CMK (cell line): Measurements from ENCODE around the gene AIRE.
"Not testable (repeated sequence)": the region's sequence is repeated elsewhere in the genome, so short reads cannot be mapped to it uniquely, and the experiment has no call there.

Experiments used
- DNase-seq: peaks from one replicate; pipeline ENCODE4 v3.0.0-alpha.2; 2010; ENCODE audit warnings: low read depth

The AIRE gene

GRCh38 chr21:44291936-44292811, 6.5 kb downstream of the AIRE start:
- DNase-seq: no peak

- no peak for DNase-seq
These were observed 7.1 kb downstream of the AIRE start for GRCh38 chr21:44292812-44293195.

GRCh38 chr21:44293551-44294231, 8.0 kb downstream of the AIRE start:
- DNase-seq: no peak

GRCh38 chr21:44294391-44295162, 8.9 kb downstream of the AIRE start:
- DNase-seq: no peak

GRCh38 chr21:44295163-44295573, 9.5 kb downstream of the AIRE start:
- no peak for DNase-seq

GRCh38 chr21:44295646-44296045, 10.0 kb downstream of the AIRE start:
- DNase-seq: no peak

GRCh38 chr21:44296103-44296519, 10.4 kb downstream of the AIRE start:
- no peak for DNase-seq

- no peak for DNase-seq
These were observed 11.2 kb downstream of the AIRE start for GRCh38 chr21:44296916-44297315.

GRCh38 chr21:44297525-44298290, 12.0 kb downstream of the AIRE start:
- peak; percentile 86 for DNase-seq

- DNase-seq: no peak
These were observed 12.6 kb downstream of the AIRE start for GRCh38 chr21:44298301-44298700.

GRCh38 chr21:44299085-44299457, 13.4 kb downstream of the AIRE start:
- no peak for DNase-seq

GRCh38 chr21:44299458-44300261, 14.0 kb downstream of the AIRE start, which contains the start of gene PFKL:
TSS of gene PFKL (plus strand) at chr21:44300053. CDS start at chr21:44300106, 53 bp downstream.
- DNase-seq: peak; percentile 87

- DNase-seq: peak; percentile 72
These were observed 14.7 kb downstream of the AIRE start for GRCh38 chr21:44300262-44300959.

GRCh38 chr21:44301141-44301540, 15.5 kb downstream of the AIRE start:
- no peak for DNase-seq

GRCh38 chr21:44301961-44302406, 16.3 kb downstream of the AIRE start:
- no peak for DNase-seq

GRCh38 chr21:44302573-44303401, 17.1 kb downstream of the AIRE start:
- DNase-seq: not testable (repeated sequence)

- DNase-seq: no peak
These were observed 17.9 kb downstream of the AIRE start for GRCh38 chr21:44303490-44303981.

GRCh38 chr21:44304011-44304616, 18.4 kb downstream of the AIRE start:
- DNase-seq: no peak

GRCh38 chr21:44304877-44305293, 19.2 kb downstream of the AIRE start:
- DNase-seq: peak; percentile 49
